Type B pancreatic cell (in vitro differentiated cells): ENCODE measurements around the gene CPN2. TPM values are rescaled to one million over a fixed set of nuclear protein-coding genes. Genes with fewer than 3 reads are reported as not detected.
A peak's percentile ranks its signal among the peaks of the same experiment; 100 is the strongest.

Experiments
- DNase-seq: peaks from one replicate; pipeline ENCODE4 v3.0.0; 2021; ENCODE audit warnings: mixed read lengths; ENCODE audit not compliant: unreplicated experiment; ENCODE audit errors: extremely low spot score
- H3K27ac Mint-ChIP-seq: 2 replicates; pipeline ENCODE4 v1.8.0; 2021; ENCODE audit warnings: mild to moderate bottlenecking, mixed read lengths
- H3K27me3 Mint-ChIP-seq: 2 replicates; pipeline ENCODE4 v1.8.0; 2021; ENCODE audit warnings: mixed read lengths
- H3K36me3 Mint-ChIP-seq: 2 replicates; pipeline ENCODE4 v1.8.0; 2021; ENCODE audit warnings: mixed read lengths
- H3K4me1 Mint-ChIP-seq: one replicate; pipeline ENCODE4 v1.8.0; 2021; ENCODE audit warnings: mixed read lengths; ENCODE audit not compliant: unreplicated experiment
- H3K4me3 Mint-ChIP-seq: 2 replicates; pipeline ENCODE4 v1.8.0; 2021; ENCODE audit warnings: mild to moderate bottlenecking, mixed read lengths
- H3K9me3 Mint-ChIP-seq: 2 replicates; pipeline ENCODE4 v1.8.0; 2021; ENCODE audit warnings: mixed read lengths
- total RNA-seq: library from RNA; stranded (reverse); gene quantifications from 2 replicates; pipeline ENCODE4 v1.2.1, GENCODE V29; 2021; ENCODE audit warnings: low replicate concordance
- TF ChIP-seq, protein P1 (sequence below): fragments of 200-600 bp; sonication (generic); conservative IDR thresholded peaks from 2 replicates; pipeline ENCODE4 v1.5.0; 2021; ENCODE audit warnings: antibody characterized with exemption, mild to moderate bottlenecking

CPN2 gene
- total RNA-seq, 1 donor from 2014 or later: not detected

DNA sequence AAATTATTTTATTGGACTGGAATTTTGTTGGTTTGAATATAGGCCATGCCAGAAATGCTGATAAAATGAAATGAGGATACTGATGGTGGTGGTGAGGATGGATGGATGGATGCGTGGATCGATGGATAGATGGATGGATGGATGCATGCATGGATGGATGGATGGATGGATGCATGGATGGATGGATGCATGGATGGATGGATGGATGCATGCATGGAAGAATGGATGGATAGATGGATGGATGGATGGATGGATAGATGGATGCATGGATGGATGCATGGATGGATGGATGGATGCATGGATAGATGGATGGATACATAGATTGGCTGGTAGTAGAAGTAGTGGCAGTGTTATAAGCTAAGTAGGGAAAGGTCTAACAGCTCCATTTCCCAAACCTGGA lies 40.1 kb downstream of the CPN2 start:
- Mint-ChIP-seq H3K9me3 (no peaks in the 10 kb centered on the region), H3K4me3 (peak overlapping the region; percentile 88), H3K4me1 (peaks cover 60% of the 10 kb centered on the region), H3K27ac (no peak overlapping the region), H3K36me3 (peaks cover 9% of the 10 kb centered on the region), H3K27me3 (peaks cover 8% of the 10 kb centered on the region)
- no peak for DNase-seq
- TF ChIP-seq, protein P1, sequence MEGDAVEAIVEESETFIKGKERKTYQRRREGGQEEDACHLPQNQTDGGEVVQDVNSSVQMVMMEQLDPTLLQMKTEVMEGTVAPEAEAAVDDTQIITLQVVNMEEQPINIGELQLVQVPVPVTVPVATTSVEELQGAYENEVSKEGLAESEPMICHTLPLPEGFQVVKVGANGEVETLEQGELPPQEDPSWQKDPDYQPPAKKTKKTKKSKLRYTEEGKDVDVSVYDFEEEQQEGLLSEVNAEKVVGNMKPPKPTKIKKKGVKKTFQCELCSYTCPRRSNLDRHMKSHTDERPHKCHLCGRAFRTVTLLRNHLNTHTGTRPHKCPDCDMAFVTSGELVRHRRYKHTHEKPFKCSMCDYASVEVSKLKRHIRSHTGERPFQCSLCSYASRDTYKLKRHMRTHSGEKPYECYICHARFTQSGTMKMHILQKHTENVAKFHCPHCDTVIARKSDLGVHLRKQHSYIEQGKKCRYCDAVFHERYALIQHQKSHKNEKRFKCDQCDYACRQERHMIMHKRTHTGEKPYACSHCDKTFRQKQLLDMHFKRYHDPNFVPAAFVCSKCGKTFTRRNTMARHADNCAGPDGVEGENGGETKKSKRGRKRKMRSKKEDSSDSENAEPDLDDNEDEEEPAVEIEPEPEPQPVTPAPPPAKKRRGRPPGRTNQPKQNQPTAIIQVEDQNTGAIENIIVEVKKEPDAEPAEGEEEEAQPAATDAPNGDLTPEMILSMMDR: no peak

DNA sequence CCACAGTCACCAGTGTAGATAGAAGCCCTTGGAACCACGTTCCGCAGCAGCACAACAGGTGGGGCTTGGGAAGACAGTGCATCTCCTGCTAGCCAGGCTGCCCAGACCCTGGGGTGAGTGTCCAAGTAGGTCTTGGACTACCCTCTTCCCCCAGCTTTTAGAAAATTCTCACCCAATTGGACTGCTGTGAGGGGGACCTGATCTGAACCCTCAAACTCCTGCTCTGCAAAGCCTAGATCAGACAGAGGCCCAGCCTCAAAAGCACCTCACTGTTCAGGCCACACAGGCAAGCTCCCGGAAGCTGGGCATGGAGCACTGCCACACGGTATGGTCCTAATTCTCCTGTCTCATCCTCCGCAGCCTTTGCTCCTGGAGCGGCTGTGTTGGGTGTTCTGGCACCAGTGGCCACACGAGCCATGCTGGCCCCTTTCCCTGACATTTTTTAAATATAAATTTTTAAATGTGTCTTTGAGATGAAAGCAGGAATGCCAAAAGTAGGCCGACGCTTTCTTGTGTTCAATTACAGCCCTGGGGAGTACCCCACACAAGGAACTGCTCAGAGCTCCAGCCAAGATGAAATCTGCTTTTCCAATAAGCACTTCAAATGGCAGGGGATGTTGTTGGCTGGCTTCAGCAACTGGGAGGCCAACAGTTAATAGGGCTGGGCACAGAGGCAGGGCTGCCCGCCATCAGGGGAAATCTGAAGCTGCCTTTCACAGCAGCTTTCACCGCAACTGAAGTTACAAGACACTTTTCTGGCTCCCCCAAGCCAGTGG lies 40.9 kb downstream of the CPN2 start:
- Mint-ChIP-seq H3K4me1 (peaks cover 64% of the 10 kb centered on the region), H3K4me3 (peak overlapping the region; percentile 88), H3K9me3 (no peaks in the 10 kb centered on the region), H3K27me3 (peaks cover 8% of the 10 kb centered on the region), H3K27ac (no peak overlapping the region), H3K36me3 (peaks cover 9% of the 10 kb centered on the region)
- DNase-seq: no peak
- TF ChIP-seq, protein P1: no peak

DNA sequence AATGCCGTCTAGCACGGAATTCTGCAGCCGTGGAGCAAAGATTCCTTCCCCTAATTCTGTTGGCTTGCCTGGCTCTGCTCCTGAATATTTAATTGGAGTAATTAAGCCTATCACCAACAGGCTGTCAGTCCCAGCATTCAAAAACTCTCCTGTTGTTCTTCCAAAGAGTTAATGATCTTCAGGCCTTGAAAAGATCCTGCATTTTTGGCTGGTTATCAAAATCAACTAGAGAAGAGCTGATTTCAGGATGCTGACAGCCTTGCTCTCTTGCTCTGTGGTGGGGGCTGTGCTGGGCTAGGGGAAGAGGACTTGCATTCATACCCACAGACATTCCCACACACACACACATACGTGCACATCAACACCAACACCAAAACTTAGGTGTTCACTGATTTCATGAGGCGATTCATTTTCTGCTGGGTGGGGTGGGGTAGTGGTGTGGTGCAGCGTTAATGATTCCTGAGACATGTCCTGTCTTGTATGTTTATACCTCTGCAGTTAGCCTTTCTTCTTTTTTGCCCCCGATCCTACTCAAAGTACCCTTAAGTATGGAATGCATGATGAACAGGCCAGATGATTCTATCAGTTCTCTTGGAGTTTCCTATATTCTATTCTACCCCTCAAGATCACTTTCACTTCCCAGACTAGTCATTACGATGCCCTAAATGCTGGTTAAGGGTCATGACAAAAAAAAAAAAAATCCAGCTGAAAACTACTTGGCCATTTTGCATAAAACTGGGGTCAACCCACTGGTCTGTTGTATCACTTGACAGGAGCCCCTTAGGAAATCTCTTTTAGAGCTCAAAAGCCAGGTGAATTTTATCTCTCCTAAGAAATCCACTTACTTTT lies 42.3 kb downstream of the CPN2 start:
- peaks cover 13% of the 10 kb centered on the region for H3K36me3 Mint-ChIP-seq
- H3K27me3 Mint-ChIP-seq: peaks cover 11% of the 10 kb centered on the region

DNA sequence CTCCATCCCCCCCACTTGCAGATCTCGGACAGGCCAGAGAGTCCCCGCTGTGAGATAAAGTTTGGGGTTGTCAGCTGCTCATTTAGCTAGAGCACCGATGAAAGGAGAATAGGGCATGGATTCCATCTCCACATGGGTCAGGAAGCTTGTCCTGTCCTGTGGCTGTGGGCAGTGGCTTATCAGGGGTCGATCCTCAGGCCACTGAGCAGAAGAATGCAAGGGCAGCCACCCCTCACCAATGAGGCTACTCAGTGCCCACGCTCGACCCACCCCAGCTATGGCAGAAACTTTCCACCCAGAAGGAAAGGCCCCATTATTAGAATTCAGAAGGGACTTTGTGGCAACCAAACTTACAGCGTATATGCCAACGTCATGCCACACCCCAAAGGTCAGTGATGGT lies 43.3 kb downstream of the CPN2 start:
- H3K9me3 Mint-ChIP-seq: no peaks in the 10 kb centered on the region
- H3K4me3 Mint-ChIP-seq: no peak overlapping the region
- DNase-seq: no peak
- peaks cover 13% of the 10 kb centered on the region for H3K36me3 Mint-ChIP-seq
- TF ChIP-seq, protein P1: no peak
- H3K27me3 Mint-ChIP-seq: peaks cover 11% of the 10 kb centered on the region
- peaks cover 50% of the 10 kb centered on the region for H3K4me1 Mint-ChIP-seq
- H3K27ac Mint-ChIP-seq: no peak overlapping the region

More for the DNA sequence above, 42.3 kb downstream of the CPN2 start:
- H3K4me3 Mint-ChIP-seq: peak overlapping the region; percentile 80
- no peak for DNase-seq
- H3K9me3 Mint-ChIP-seq: no peaks in the 10 kb centered on the region
- H3K4me1 Mint-ChIP-seq: peaks cover 59% of the 10 kb centered on the region
- TF ChIP-seq, protein P1: no peak
- H3K27ac Mint-ChIP-seq: peak overlapping the region; percentile 41

DNA sequence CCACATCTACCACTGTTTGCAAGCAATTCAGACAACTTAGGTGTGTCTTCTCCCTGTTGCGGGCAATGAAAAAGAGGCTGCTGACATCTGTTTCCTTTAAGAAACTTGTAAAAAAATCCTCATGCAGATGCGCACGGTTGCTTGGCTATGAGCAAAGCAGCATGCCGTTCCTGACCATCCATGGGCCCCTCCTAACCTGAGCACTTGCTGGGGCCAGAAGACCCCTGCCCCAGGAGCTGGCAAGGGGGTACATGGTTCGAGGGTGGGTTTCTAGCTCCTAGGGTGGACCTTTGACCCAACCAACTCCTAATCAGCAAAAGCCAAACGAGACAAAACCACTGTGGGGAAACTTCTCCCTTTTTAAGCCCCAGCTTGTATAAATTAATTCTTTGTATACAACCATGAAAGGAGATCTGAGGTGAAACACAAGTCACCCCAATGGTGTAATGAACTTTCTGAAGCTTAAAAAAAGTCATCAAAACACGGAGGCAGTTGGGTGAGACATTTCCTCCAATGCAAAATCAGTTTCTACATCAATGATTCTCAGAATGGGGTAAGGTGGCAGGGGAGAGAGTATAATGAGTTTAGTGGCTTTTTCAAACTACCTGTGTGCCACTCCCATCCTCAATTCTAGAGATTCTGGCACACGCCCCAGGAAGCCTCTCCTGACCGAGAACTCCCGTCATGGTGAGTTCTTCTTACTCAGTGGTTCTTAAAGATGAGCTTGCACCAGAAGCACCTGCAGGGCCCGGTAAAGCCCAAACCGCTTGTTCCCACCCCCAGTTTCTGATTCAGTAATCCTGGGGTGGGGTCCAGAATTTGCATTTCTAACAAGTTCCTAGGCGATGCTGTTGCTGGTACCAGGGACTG lies 44.1 kb downstream of the CPN2 start:
- H3K36me3 Mint-ChIP-seq: peaks cover 13% of the 10 kb centered on the region
- TF ChIP-seq, protein P1: no peak
- peak overlapping the region; percentile 66 for H3K4me3 Mint-ChIP-seq
- no peak for DNase-seq
- H3K27me3 Mint-ChIP-seq: peaks cover 6% of the 10 kb centered on the region
- no peaks in the 10 kb centered on the region for H3K9me3 Mint-ChIP-seq
- peaks cover 41% of the 10 kb centered on the region for H3K4me1 Mint-ChIP-seq
- no peak overlapping the region for H3K27ac Mint-ChIP-seq
